ENCODE results near the gene GLA.

GLA gene

GRCh38 chrX:101395789-101396188 is 11.9 kb downstream of the GLA start:
- no peak for DNase-seq

DNA sequence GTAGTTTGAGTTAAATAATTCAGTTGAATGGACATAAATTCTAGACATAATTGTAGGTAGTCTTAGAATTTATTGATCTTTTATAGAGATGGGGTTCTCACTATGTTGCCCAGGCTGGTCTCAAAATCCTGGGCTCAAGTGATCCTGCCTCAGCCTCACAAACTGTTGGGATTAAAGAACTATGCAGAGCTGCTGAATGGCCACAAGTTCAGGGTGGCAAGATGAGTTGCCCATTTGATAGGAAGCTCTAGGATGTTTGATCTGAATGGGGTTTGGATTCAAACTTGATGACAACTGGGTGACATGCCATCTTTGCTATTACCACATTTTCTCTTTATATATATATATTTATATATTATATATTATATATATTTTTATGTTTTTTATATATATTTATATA is 13.4 kb downstream of the GLA start:
- DNase-seq, result no peak

- no peak for DNase-seq
These were observed 14.0 kb downstream of the GLA start for GRCh38 chrX:101393530-101394305.

DNA sequence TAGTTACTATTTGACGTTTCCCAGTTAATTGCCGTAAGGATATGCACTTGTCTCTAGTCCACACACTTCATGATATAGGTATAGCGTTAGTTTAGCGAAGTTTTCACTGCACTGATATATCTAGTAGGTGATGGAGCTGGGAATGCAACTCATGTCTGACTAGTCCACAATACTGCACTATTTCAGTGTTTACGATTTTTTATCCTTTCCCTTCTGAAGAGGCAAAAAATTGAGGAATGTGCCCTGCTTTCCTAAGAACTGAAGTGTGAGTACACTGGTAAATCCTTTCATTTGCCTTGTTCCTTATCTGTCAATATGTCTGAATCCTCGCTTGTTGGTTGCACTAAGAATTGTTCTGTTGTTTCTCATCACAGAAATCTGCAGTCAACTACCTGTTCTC is 15.9 kb downstream of the GLA start:
- no peak for DNase-seq

GRCh38 chrX:101390664-101391525 is 16.8 kb downstream of the GLA start, which contains the start of gene RPL36A:
TSS of gene RPL36A (plus strand) at chrX:101391011. CDS start at chrX:101391044, 33 bp downstream.
- peak; percentile 87 for DNase-seq

- no peak for DNase-seq
These were observed 19.1 kb downstream of the GLA start for GRCh38 chrX:101388604-101389003.

DNA sequence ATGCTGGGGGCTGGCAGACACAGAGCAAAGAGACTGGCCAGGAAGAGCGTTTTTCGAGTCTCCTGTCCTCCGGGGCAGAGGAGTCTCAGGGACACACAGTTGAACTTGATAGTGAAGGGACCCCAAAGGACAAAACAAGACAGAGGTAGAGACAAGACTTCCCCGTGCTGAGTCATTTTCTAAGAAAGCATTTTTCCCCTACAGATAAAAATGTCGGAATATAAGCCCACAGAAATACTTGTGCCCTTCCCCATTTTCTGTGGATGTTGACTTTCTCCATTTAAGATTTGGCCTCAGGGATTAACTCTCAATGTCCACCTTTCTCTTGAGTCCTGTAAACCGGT is 21.2 kb downstream of the GLA start:
- no peak for DNase-seq

DNA sequence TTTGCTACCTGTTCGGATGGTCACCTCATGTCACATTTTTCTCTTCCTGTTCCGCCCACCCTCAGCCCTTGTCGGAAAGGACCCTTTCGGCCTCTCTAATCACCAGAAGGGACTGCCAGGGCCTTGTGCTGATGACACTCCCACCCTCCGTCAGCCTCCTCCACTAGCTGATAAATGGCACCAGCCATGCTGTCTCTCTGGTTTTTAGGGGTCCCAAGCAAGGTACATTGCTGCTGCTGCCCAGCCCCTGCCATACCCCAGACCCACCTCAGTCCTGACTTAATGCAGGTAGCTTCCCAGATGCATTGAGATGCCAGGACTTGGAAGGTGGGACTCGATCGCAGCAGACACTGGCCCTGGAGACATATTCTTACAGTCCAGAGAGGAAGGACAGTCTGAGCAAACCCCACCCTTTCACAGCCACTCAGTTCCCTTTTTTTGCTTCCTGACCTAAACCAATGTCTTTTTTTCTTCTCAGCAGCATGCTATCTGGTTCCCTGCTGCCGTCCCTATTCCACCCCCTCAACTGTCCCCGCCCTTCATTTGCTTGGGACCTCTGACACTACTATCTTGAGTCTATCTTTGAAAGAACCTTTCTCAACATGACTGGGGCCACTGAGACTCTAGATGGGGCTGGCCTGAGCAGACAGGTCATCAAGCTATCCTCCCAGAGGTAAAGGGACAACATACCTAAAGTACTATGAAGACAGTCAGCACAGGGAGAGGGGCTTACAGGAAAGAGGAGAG is 21.8 kb downstream of the GLA start, which contains the start of gene BTK:
BTK (minus strand) TSS at position 397 of the 747 bp plus-strand sequence. CDS start 10,907 bp downstream, outside the sequence.
- DNase-seq, result no peak

DNA sequence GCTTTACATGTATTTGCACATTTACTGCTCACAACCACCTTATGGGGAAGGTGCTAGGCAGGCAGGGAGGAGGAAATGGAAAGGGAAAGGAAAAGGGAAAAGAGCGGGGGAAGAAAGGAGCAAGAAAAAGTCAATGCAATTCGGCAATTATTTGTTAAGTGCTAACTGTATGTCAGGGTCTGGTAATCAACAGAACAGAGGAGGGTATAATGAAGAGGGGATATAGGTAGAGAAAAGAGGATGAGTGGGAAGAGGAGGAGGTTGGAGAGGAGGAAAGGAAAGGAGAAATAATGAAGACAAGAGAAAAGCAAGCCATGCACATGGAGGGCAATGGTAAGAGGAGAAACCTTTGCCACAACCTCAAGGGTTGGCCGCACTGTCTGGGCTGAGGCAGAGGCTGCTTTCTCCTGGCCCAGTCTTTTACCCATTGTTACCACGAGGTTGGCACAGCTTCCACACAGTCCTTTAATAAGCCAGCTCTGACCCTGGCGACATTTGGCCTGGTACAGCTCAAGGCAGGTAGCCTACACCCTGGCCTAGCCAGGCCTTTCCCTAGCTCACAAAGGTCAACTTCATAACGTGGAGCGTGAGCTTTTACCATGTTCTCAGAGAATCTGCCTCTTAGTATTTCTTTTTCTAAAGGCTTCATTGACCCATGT is 22.6 kb downstream of the GLA start:
- DNase-seq, result no peak

GRCh38 chrX:101383679-101384205 is 24.0 kb downstream of the GLA start:
- DNase-seq, result no peak

DNA sequence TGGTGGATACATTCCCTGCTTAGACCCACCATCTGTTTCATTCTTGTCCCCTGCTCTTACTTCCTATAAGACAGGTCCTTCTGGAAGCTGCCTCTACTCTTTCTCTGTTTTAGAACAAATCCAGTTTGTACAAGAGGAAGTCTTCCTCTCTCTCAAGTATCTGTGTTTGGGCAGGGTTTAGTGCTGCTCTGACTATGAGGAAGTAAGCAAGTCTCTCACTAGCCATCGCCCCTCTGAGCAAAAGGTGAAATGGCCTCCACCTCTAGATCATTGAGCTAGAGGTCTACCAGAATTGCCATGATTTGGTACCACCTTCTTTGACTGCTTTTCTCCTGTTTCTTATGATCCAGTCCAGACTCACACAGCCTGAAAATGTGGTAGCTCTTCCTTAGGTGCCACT is 30.2 kb downstream of the GLA start:
- no peak for DNase-seq

DNA sequence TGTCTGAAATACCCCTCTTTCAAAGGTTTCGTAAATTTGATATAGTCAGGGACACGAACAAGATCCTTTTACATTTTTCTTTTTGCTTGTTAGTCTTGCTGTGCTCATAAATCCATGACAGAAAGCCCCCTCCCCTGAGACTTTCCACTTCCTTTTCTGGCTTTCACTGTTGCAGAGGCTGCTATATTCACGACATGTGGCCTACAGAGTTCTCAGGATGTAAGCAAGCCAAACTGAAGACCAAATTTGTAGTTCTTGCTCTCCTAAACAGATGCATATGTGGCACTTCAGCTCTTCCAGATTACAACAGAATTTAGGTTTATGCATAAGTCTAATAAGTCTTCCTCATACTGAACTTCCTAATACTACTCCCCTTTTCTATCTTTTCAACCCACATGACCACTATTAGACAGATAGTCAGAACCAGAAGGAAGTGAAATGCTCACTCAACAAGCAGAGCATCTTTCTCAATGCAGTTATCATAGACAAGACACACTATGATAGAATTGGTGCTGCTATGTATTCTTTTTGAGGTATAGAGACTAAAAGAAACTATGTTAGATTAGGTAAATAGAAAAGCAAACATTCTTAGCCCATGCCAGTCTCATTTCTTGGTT is 36.7 kb downstream of the GLA start:
- DNase-seq, result no peak

DNA sequence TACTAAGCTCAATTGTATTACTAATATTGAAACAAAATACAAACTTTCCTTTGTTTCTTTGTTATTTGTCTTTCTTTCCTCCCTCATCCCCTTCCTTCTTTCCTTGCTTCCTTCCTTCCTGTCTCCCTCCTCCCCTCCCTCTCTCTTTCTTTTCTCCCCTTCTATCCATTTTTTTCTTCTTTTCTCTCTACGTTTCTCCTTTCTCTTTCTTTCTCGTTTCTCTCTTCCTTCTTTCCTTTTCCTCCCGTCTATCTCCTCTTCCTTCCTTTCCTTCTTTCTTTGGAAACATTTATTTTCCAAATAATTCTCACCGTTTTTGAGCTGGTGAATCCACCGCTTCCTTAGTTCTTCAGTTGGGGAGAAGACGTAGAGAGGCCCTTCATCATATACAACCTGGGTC is 38.0 kb downstream of the GLA start:
- no peak for DNase-seq

- DNase-seq, result no peak
These were observed 38.9 kb downstream of the GLA start for GRCh38 chrX:101368800-101369199.

GRCh38 chrX:101365301-101365795 is 42.4 kb downstream of the GLA start:
- no peak for DNase-seq

GRCh38 chrX:101362757-101363156 is 45.0 kb downstream of the GLA start:
- DNase-seq, result no peak

DNA sequence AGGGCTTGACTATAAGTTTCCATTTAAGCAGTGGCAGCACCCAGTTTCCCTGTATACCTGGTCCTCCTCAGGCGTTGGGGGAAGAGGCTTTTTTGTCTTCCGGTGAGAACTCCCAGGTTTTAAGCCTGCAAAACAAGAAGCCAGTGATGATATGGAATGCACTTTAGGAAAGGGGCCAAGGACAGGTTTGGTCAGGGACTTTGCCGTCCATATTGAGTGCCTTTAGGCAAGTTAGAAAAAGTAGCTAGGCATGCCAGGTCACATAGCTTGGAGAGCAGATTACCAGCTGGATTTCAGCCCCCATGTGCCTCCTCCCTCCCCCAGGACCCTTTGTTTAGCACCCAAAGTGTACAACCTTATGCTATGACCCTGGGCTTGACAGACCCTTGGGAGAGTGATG is 45.6 kb downstream of the GLA start:
- no peak for DNase-seq

DNA sequence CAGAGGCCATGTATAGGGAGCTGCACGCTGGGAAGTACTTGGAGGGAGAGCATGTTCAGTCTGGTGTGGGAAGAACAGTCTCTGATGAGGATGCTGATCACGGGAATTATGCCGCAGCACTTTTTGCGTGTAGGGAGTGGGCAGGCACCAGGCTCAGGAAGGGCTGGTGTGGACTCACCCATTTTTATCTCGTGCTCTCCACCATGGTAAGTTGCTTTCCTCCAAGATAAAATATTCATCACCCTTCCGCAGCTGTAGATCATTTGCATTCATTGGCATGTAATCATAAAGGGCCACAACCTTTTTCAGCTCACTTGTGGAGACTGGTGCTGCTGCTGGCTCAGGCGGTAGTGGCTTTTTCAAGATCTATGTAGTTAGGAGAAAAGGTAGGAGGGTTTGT is 47.3 kb downstream of the GLA start:
- DNase-seq, result no peak

DNA sequence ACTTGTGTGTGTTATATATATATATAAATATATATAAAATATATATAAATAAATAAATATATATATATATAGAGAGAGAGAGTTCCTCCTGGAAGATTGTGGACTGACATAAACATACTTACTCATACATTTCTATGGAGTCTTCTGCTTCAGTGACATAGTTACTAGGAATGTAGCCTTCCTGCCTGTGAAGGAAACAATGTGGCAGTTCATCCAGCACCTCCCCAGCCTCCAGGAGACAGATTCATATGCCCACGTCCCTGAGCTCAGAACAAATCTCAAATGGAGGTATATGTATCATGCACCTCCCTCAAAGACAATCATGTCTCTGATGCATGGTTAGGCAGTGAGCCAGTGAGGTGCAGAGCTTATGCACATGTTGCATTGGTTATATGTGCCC is 47.8 kb downstream of the GLA start:
- no peak for DNase-seq

DNA sequence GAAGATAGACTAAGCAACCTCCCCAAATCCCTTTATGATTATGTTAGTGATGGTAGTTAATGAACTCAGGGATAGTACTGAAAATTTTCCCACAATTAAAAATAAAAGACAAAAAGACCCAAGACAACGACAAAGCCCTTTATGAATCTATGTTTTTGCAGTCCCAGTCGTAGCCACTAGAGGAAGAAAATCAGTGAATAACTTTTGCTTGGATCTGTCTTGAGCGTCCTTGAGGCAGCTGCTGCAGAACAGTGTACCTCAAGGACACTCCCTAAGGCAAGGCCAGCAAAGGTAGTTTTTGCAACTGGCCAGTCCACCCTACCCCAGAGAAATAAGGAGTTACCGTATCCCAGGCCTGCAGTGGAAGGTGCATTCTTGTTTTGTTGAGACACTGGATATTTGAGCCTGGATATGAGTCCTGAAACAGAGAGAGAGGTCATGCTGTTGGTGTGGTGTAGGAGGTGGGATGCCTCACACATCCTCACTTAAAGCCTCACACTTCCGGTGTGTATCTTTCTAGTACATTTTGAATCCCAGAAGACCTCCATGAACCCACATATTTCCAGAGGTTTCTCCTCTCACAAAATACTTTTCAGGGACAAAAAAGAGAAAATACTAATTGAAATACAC is 50.4 kb downstream of the GLA start:
- no peak for DNase-seq

GRCh38 chrX:101349193-101349562 is 58.5 kb downstream of the GLA start:
- no peak for DNase-seq
